Activated CD8-positive, alpha-beta memory T cell treated with anti-CD3 and anti-CD28 coated beads for 24 hours (primary cell): ENCODE results near the gene PRTFDC1.

Experiments
- DNase-seq: peaks from one replicate; pipeline ENCODE4 v3.0.0-alpha.2; 2020

PRTFDC1 gene

DNA sequence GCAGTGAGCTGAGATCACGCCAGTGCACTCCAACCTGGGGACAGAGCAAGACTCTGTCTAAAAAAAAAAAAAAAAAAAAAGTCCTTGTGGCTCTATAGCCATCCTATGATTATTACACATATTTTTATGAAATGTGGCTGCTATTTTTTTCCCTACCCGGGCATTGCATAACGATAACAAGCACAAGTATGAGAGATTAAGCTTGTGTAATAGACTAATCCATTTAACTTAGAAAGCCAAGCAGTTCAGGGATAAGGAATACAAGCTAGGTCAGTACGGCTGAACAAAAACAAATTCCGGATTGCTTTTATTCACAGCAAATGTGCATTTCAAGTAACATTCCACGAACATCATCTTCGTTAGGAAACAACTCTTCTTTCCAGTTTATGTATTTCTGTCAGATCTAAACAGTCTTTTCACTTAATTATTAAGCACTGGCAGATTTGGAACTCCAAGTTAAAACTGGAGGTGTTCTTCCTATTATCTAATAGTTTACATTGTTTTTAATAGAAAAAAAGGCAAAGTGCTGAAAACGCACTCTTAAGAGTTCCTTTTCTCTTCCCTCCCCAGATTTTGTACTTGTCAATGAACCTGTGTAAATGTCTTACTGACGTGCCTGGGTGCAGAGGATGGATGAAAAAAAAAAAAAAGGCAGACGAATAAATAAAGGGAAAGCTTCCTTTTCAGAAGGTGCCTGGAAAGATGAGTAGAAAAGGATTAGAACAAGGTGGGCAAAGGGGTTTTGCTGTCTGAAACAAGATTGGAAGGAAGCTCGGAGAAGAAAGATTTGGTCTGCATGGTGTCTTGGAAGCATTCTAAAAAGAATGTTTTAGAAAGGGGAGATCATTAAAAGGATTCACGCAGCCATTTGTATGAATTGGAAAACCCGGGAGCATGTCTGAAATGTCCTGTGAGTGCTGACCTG, 81.1 kb downstream of the PRTFDC1 start:
- DNase-seq, result no peak

- no peak for DNase-seq
These were observed 82.9 kb downstream of the PRTFDC1 start for GRCh38 chr10:24869354-24870015.

DNA sequence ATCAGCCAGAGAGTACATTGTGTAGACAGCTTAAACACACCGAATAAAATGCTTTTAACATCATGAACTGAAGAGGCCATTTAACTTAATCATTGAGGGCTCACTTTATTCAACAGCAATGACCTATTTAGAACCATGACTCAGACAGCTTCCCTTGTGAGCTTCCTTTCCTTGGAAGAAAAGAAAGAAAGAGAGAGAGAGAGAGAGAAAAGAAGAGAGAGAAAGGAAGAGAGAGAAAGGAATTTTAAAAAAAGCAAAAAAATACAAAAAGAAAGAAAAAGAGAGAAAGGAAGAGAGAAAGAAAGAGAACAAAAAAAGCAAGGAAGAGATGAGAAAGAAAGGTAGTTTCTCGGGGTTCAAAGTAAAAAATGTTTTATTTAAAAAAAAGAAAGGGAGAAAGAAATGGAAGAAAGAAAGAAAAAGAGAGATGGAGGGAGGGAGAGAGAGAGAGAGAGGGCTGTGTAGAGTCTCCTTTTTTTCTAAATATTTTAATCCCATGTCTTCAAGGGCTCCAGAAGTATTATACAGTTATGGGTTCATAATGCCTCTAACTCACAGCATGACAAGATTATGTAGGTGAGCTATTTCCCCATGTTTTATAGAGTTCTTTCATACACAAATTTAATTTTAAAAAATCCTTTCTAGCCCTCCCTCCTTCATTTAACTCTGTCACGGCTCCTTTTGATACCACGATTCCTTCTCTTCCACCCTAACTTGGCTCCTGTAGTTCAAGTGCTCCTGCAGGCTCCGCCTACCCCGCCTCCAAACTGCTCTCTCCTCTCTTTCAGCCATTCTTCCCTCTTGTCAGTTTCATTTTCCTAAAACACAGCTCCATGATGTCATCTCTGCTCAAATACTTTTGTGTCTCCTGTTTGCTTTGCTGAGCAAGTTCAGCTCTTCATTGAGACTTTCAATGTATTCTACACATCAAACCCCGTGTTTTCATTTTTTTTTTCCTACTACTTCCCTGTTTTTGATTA, 85.5 kb downstream of the PRTFDC1 start:
- DNase-seq, result no peak

- no peak for DNase-seq
These were observed 86.6 kb downstream of the PRTFDC1 start for GRCh38 chr10:24865783-24866182.

- DNase-seq, result no peak
These were observed 89.8 kb downstream of the PRTFDC1 start for GRCh38 chr10:24862589-24862988.

DNA sequence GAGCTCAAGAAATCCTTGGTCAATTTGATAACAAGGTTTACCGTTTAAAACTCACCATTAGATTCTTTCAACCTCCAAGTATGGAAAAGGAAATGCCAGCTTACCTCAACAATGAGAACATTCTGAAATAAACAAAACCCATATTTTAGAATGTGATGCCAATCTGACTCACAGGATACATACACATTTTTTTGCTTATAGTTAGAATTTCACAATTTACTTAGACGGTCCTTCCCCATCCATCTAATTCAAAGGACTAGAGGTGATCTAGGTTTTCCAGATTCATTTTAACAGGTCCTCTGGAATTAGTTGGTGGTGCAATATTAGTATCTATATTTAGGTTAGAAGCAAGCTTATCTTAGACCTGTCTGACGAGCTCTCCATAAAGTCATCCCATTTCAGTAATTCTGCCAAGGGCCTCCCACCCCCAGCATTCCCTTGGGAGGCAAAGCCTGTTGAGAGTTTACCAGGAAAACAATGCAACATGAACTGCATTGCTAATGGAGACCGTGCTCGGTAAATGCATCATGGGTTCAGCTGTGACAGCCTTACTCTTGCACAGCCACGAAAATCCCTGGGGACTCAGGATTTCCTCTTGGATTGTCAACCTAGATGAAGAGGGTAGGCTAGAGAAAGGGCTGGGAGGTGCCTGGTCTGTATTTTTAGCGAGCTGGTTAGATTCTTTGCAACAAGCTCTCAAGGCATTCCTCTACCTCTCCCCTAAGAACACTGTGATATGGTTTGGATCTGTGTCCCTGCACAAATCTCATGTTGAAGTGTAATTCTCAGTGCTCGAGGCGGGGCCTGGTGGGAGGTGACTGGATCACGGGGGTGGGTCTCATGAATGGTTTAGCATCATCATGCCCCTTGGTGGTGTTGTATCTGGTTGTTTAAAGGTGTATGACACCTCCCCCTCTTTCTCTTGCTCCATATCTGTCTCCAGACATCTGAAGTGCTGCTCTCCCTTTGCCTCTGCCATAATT, 93.8 kb downstream of the PRTFDC1 start:
- no peak for DNase-seq

DNA sequence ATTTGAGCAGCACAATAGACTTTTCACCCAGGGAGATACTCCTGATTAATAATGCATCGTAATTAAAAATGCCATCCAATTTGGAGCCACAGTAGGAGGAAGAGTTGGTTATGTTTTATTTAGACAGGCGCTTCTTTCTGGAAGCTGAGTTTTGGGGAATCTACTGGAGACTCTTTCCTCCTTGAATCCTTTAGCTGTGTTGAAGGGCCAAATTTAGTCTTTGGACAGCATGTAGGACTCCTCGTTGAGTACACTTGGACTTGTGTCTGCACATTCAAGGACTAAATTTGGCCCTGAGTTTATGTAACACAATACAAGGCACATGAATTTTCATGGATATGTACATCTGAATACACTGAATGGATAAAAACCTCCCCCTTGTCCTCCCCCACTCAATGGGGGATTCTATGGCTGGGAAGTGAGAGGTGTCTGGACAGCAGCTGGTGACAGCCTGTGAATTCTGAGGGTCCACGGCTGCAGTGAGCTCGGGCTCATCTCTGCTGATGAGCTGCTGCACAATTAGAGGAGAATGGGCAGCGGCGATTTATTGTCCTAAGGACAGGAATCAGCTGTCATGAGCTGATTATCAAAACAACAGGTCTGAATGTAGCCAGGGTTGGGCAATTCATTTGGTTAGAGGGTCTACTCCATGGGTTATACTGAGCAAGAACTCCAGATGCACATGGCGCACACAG, 95.2 kb downstream of the PRTFDC1 start:
- no peak for DNase-seq

DNA sequence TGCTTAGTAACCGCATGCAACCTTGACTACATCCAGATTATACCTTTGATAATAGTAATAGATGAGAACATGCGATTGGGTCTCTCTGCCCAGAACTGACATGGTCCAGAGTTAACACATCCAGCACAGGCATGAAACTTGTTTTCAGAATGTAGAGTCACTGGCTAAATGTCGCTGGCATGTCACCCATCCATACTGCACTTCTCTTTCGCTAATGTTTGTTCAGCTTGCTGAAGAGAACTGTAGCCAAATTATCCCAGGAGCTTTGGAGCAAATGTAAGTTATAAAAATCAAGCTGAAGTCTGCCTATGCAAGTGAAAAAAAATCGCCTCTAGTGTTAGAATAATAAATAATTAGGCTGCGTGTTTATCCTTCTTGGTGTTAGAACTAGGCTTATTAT, 98.2 kb downstream of the PRTFDC1 start:
- DNase-seq, result no peak

- no peak for DNase-seq
These were observed 98.7 kb downstream of the PRTFDC1 start for GRCh38 chr10:24853661-24854060.

DNA sequence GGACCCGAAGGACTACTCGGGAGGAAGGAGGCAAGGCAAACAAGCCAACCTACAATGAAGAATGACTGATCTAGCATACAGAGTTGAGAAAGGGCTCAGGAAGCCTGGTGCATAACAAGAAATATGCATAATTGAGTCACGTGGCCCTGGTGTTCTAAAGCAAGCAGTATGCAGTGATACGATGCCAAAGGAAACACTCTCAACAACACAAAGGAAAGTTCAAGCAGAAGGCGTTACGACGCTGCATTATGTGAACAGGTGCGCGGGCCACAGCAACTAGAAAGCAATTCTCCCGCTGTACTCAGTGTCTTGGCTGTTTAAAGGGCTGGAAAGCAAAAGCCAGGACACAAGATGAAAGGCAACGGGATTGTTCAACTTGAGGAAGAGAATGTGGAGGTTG, 100.8 kb downstream of the PRTFDC1 start:
- DNase-seq, result no peak

DNA sequence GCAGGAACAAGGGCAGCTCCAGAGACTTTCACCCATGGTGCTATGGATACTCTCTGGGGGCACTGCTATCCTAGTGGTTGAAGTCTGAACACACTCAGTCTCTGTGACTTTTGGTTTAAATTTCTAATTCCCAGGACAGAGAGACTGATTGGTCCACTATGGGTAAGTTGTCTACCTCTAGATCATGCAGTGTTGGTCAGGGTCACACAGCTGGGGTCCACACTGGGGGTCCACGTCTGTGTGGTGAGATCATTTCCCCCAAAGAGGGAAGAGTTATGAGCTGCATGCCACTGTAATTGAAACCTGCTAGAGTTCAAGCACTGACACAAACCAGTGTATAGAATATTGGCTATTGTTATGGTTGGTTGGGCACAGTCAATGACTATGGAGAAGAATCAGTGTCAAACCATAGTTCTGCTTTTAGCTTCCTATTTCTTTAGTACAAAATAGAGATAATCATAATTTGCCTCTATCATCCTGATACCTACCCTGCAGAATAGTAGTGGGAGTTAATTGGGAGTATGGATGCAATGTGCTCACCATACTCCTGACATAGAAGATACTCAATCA, 101.6 kb downstream of the PRTFDC1 start:
- DNase-seq, result no peak

- DNase-seq, result no peak
These were observed 102.7 kb downstream of the PRTFDC1 start for GRCh38 chr10:24849501-24850299.

DNA sequence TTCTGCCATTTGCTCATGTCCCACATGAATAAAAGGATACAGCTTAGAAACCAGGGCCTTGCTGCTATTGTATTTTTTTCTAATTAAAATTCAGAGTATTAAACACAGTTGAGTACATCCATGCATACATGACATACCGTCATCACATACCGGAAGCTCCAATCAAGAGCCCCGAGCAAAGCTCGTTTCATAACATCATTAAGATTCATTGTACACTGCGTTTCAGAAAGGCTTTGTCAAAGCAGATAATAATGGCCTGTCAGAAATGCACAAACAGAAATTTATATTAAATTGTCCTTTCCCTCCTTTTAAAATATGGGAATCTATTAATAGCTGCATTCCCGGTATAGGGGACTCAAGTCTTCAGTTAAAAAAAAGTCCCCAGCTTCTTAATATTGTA, 103.4 kb downstream of the PRTFDC1 start:
- no peak for DNase-seq

DNA sequence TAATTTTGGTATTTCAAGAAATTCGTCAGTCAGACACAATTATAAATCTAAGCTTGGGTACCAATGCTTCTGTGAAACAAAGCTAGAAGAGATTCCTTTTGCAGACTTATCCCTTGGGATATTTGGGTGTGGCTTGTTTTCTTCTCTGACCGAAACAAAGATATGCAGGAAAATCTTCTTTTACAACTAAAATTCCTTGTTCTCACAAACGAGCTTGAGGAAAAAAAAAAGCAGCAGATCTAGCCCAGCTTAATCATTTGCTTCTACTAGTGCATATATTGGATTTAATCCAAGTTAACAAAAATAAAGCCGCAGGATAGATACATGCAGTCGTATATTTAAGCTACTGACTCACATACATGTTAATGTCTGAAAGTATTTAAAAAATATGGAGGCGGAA, 104.2 kb downstream of the PRTFDC1 start:
- no peak for DNase-seq

DNA sequence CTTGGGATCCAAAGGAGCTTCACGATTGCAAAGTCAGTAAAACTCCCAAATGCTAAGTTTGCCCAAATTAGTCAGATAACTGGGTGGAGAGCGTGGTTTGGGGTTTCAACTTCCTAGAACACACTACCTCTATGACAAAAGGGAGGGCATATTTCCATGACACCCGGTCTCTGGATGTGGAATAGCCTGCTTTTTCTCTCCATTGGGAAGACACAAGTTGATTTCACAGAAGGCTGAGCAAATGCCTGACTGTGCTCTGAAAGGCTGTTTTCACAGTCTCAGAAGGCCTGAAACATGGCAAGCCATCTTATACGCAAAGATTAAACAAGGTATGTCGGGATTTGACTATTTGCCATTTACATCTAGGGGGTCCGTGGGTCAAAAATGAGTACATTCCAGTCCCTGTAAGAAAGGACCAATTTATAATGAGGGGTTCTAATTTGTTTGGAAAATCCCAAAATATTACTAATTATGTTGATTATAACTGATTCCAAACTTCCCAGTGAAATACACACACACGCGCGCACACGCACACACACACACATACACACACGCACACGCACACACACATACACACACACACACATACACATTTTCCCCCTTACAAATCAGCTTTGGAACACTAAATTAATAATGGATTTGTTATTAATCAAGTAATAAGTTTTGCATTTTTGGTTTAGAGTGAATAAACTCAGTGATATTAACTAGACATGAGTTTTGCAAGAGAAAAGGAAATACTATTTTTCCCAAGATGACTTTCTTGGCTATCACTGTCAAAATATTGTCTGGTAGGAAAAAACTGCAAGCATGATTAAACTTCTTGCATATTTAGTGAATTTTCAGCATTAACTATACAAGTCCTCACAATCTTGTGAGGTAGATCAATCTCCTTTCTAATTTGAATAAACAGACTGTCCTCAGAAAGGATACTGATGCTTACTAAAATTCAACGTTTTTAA, 105.0 kb downstream of the PRTFDC1 start:
- DNase-seq, result no peak

DNA sequence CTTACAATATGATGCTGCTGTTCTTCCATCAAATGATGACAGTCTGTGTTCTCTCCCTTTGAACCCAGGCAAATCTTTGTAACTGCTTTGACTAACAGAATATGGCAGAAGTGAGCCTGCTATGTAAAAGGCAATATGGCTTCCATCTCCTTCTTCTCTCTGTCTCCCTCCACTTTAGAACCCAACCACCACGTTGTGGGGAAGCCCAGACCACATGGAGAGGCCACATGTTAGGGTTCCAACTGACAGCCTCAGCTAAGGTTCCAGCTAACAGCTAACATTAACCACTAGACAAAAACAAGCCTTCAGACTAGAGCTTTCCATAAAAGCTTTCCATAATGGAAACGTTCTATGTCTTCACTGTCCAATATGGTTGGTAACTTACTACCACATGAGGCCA, 107.7 kb downstream of the PRTFDC1 start:
- DNase-seq, result no peak

DNA sequence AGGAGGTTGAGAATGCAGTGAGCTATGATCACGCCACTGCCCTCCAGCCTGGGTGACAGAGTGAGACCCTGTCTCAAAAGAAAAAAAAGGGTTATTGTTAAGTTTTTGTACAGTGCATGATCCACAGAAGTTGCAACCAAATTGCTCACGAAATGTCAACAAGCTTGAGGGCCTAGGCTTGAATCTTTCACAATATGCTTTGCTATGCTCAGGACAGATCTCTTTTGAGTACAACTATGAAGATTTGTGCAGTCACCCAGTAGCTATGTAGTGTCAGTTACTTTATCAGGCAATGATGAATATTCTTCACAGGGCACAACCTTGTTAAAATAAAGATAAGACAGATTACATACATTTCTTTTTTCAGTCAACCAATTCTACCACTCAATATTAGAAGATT, 109.2 kb downstream of the PRTFDC1 start:
- DNase-seq, result no peak

GRCh38 chr10:24842856-24843255, 109.5 kb downstream of the PRTFDC1 start:
- no peak for DNase-seq

DNA sequence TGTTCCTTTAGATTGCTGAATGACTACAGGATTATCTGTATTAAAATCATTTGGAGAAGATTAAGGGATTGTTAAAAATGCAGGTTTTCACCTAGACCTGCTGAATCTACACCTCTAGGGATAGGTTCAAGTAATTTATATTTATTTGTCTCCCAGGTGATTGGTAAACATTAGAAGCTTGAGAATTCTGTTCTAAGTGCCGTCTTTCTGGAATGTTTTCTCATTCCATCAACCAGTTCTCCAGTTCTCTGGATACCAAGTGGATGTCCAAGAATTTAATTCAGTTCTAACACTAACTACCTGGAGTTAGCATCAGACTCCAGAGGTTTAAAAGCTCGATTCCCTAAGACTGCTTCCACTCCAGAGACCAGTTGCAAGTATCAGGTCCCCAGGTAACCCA, 110.9 kb downstream of the PRTFDC1 start:
- no peak for DNase-seq
